Psoas muscle (tissue), 8 donors: Measurements from ENCODE around the gene HDLBP. TPM values are rescaled to one million over a fixed set of nuclear protein-coding genes. Genes with fewer than 3 reads are reported as not detected.

Experiments used
- ATAC-seq, 4 donors: fragments of 200-7000 bp; cut with Tn5 transposase; one replicate each; pipeline ENCODE4 v1.9.1; 2020; ENCODE audit warnings: moderate library complexity in 3 of 4, mild to moderate bottlenecking in 2 of 4
- DNase-seq, 2 donors: peaks; one replicate each; pipeline ENCODE4 v3.0.0-alpha.2; 2020
- H3K27ac ChIP-seq: fragments of 200-600 bp; one replicate; pipeline ENCODE4 v1.8.0; 2022
- H3K27me3 ChIP-seq, 3 donors: fragments of 200-600 bp in 1 of 3; one replicate each; pipeline versions ENCODE4 v1.6.1 to v1.8.0; 2013 to 2022; ENCODE audit warnings: low read length in 2 of 3, mild to moderate bottlenecking in 2 of 3, moderate library complexity in 1 of 3; ENCODE audit not compliant: insufficient read depth in 3 of 3
- H3K36me3 ChIP-seq, 2 donors: fragments of 200-600 bp in 1 of 2; one replicate each; pipeline versions ENCODE4 v1.6.1 to v1.8.0; 2013 to 2022; ENCODE audit warnings: low read depth in 1 of 2, mild to moderate bottlenecking in 1 of 2, moderate library complexity in 1 of 2; ENCODE audit not compliant: insufficient read depth in 1 of 2
- H3K4me1 ChIP-seq: fragments of 200-600 bp; one replicate; pipeline ENCODE4 v1.8.0; 2022
- H3K4me3 ChIP-seq: fragments of 200-600 bp; one replicate; pipeline ENCODE4 v1.8.0; 2022; ENCODE audit warnings: mild to moderate bottlenecking
- H3K9me3 ChIP-seq: fragments of 200-600 bp; one replicate; pipeline ENCODE4 v1.8.0; 2022
- WGBS, 3 donors: extraction: QIAGEN DNeasy Blood & Tissue Kit; methylation state at CpG; one replicate each; pipeline versions ENCODE4 v1.1.6 to v1.1.7; 2013; 5-methylcytosine and 5-hydroxymethylcytosine counted together
- intact Hi-C, 2 donors: fragments of 100-400 bp; cut with DNase I; formaldehyde crosslinking; loops; one replicate each; pipeline versions ENCODE4 v1.11.0 to v1.14.2; 2022
- polyA plus RNA-seq, 3 donors: library from polyadenylated mRNA; stranded (reverse); fragments of 200-250 nt; gene quantifications; one replicate each; pipeline ENCODE4 v1.2.3, GENCODE V29; 2013
- total RNA-seq, 4 donors: library from RNA; stranded (reverse); fragmentation: NEBNext Ultra II Directional in 2 of 4; extraction: Animal tissue kit (Norgen Biotek cat#: 25700) in 2 of 4; gene quantifications; one replicate each; pipeline versions ENCODE4 v1.2.1 to v1.2.4, GENCODE V29; 2021 to 2023
- TF ChIP-seq, protein P1 (sequence below): fragments of 200-600 bp; IDR thresholded peaks from one replicate; pipeline ENCODE4 v1.8.0; 2022; ENCODE audit warnings: antibody characterized with exemption
- donor health status: healthy with polysubstance abuse.
- donor health status: DM: no; HTN: no; CAD: no; lungs with moderate emphysema.
- donor health status: Bipolar disorder and iron deficiency.
- donor health status: healthy.
- donor health status: DM: yes; HTN: yes; CAD: no.
- donor health status: DM: no; HTN: no; CAD: no.
- donor health status: DM: no; HTN: no; CAD: no.
- donor health status: DM: yes; HTN: yes; CAD: no.

Gene HDLBP
- total and polyA plus RNA-seq, 7 donors, result 264 to 526 (median 421) TPM

DNA sequence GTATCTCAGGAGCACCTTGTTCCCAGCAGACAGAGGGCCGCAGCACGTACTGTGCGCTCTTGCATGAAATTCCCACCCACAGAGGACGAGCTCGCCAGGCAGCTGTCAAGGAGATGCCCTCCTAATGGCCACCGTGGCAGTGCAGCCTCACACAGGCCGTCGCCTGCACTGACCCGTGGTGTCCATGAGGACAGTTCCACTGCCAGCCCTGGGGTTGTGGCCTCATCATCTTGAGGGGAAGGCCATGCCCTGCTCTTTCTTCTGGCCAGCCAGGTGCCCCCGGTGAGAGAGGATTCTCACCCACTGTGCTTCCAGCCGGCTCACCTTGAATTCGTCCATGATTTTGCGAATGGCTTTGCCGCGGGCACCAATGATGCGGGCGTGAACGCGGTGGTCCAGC lies 85.0 kb downstream of the HDLBP start:
- no peaks in the 10 kb centered on the region for H3K9me3 ChIP-seq
- DNase-seq (peak in 1 of 2 donors; percentile 27), ATAC-seq (no peak)
- H3K36me3 ChIP-seq, result peaks cover 12 to 100% of the 10 kb centered on the region in 2 donors
- no peak overlapping the region for H3K27ac ChIP-seq
- TF ChIP-seq, protein P1, sequence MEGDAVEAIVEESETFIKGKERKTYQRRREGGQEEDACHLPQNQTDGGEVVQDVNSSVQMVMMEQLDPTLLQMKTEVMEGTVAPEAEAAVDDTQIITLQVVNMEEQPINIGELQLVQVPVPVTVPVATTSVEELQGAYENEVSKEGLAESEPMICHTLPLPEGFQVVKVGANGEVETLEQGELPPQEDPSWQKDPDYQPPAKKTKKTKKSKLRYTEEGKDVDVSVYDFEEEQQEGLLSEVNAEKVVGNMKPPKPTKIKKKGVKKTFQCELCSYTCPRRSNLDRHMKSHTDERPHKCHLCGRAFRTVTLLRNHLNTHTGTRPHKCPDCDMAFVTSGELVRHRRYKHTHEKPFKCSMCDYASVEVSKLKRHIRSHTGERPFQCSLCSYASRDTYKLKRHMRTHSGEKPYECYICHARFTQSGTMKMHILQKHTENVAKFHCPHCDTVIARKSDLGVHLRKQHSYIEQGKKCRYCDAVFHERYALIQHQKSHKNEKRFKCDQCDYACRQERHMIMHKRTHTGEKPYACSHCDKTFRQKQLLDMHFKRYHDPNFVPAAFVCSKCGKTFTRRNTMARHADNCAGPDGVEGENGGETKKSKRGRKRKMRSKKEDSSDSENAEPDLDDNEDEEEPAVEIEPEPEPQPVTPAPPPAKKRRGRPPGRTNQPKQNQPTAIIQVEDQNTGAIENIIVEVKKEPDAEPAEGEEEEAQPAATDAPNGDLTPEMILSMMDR, result no peak
- WGBS, 3 donors, result 81 to 91% (median 89%) methylated on average over 19 of the region's 19 CpGs
- intact Hi-C loops, result loop anchor here in 1 of 2 donors (5.0 kb wide), 1 partner anchor 148 kb away; no protein-coding TSS in a partner anchor
- H3K4me1 ChIP-seq, result no peaks in the 10 kb centered on the region
- no peak overlapping the region for H3K4me3 ChIP-seq
- no peaks in the 10 kb centered on the region for H3K27me3 ChIP-seq

DNA sequence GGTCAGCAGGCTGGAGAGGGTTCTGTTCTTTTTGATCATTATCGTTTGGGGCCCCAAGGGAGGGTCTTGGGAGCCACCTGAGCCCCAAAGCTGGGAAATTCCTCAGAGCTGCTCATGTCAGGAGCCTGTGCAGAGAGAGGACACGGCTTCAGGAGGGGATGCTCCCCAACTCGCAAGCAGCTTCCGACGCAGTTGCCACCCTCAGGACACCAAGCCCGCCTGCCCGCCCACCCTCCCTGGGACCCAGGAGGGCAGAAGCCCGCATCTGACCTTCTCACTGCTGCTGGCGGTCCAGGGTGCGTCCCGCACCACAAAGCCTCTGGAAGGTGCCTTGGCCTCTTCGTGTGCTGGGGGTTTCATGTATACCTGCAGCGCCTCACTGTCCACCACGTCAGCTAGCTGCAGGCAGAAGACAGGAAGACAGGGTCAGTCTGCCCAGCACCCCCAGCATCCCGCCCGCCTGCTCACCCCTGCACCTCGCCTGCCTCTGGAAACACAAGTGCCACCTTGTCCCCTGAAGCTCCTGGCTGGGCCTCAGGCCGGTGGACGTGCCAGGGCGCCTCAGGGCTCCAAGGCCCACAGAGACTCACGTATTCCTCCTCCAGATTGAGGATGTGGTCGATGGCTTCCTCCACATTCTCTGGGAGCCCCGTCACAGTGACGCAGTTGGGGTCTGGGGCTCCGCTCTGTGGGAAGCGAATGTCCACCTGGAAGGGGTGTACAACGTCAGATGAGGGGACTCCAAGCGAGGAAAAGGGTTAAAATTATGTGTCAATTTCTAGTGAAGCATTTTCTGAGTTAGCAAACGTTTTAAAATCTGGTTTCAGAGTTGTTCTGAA lies 85.7 kb downstream of the HDLBP start:
- H3K9me3 ChIP-seq, result no peaks in the 10 kb centered on the region
- no peak overlapping the region for H3K4me3 ChIP-seq
- H3K27me3 ChIP-seq, result no peaks in the 10 kb centered on the region
- 90 to 91% (median 91%) methylated on average over 29 of the region's 29 CpGs for WGBS, 3 donors
- ATAC-seq, result no peak
- TF ChIP-seq, protein P1, result no peak
- H3K36me3 ChIP-seq, result peaks cover 12 to 98% of the 10 kb centered on the region in 2 donors
- H3K27ac ChIP-seq, result no peak overlapping the region
- intact Hi-C loops, result loop anchor here in 1 of 2 donors (5.0 kb wide), 1 partner anchor 147 kb away; no protein-coding TSS in a partner anchor
- DNase-seq, result peak in 1 of 2 donors; percentile 31
- H3K4me1 ChIP-seq, result no peaks in the 10 kb centered on the region

DNA sequence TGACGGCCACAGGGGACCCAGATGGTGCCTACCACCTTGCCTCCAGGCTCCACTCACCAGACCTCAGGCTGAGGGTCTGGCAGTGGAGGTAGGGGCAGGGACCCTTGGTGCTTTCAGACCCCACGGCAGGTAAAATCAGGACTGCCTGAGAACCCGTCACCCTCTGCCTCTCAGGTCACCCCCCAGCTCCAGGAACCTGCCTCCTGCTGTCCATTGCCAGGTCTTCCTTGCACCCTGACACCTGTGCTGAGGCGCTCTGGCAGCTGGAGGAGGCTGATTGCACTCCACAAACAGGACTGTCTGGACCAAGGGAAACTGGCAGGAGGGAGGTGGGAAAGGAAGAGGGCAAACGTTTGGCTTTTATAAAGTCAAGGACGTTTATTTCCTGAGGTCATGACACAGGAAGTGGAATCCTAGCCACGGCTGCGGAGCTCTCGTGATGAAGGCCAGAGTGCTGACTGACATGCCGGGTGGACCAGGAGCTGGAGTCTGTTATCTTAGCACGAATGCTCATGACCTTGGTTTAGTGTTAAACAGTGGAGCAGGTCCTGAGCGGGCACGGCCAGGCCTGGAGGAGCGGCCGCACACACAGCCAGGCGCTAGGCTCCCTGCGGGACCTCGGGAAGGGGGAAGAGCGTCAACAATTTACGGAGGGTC lies 86.5 kb downstream of the HDLBP start:
- no peak overlapping the region for H3K27ac ChIP-seq
- no peak for ATAC-seq
- no peaks in the 10 kb centered on the region for H3K9me3 ChIP-seq
- peak in 1 of 2 donors; percentile 36 for DNase-seq
- no peak overlapping the region for H3K4me3 ChIP-seq
- 77 to 81% (median 80%) methylated on average over 19 to 20 of the region's 20 CpGs for WGBS, 3 donors
- peaks cover 5 to 90% of the 10 kb centered on the region in 2 donors for H3K36me3 ChIP-seq
- peaks cover 5% of the 10 kb centered on the region for H3K4me1 ChIP-seq
- TF ChIP-seq, protein P1, result no peak
- H3K27me3 ChIP-seq, result no peaks in the 10 kb centered on the region
- intact Hi-C loops, result no loop called here

DNA sequence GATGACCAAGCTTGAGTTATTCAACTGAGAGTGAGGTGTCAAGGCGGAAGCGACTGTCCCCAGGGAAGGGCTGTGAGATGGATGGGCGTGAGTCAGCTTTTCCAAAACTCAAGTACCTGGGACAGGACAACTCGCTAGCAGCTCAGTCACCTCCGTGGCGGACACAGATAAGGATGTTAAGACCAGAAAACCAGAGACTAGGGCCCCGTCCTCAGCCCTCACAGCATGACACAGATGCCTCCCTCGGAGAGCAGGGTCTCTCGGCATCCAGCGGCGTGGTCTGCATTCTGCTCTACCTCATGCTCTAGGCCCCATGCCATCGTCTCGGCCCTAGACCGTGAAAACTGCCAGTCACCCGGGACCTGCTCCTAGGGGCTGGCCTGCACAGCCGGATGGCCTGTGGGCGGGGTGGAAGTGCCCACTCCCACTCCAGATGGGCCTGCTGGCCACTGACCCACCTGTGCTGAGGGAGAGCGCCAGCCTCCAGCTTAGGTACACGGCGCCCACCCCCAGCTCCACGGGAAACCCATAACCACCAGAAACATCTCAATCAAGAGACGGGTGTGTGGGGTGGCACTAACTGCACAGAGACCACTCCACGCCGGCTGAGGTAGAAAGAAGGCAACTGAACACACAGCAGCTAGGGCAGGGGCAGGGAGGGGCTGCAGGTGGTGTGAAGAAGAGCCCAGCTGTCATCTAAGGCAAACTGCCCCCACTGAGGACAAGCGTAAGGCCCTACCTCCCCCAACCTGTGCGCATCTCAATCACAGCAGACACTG lies 87.2 kb downstream of the HDLBP start:
- Histone ChIP-seq H3K4me3 (no peak overlapping the region), H3K27ac (no peak overlapping the region), H3K4me1 (peaks cover 6% of the 10 kb centered on the region), H3K9me3 (no peaks in the 10 kb centered on the region), H3K36me3 (peaks cover 5 to 83% of the 10 kb centered on the region in 2 donors), H3K27me3 (no peaks in the 10 kb centered on the region)
- 86 to 93% (median 91%) methylated on average over 26 of the region's 26 CpGs for WGBS, 3 donors
- intact Hi-C loops, result no loop called here
- ATAC-seq (no peak), DNase-seq (peak in 1 of 2 donors; percentile 41)
- TF ChIP-seq, protein P1, result no peak
